Sigmoid colon (tissue), 4 donors: ENCODE measurements around the gene MATN4.

Experiments used
- CTCF ChIP-seq, 4 experiments: fragments of 450-650 bp in 3 of 4; fragments of 200-600 bp in 1 of 4; IDR thresholded peaks; one replicate each; pipeline ENCODE4 v1.5.1; 2016 to 2019; ENCODE audit warnings: antibody characterized with exemption in 4 of 4, mild to moderate bottlenecking in 3 of 4, moderate library complexity in 2 of 4
- POLR2AphosphoS5 ChIP-seq, 4 donors: sonication (generic); formaldehyde crosslinking; IDR thresholded peaks; one replicate each; pipeline ENCODE4 v1.6.1; 2017; ENCODE audit warnings: antibody characterized with exemption in 4 of 4

DNA sequence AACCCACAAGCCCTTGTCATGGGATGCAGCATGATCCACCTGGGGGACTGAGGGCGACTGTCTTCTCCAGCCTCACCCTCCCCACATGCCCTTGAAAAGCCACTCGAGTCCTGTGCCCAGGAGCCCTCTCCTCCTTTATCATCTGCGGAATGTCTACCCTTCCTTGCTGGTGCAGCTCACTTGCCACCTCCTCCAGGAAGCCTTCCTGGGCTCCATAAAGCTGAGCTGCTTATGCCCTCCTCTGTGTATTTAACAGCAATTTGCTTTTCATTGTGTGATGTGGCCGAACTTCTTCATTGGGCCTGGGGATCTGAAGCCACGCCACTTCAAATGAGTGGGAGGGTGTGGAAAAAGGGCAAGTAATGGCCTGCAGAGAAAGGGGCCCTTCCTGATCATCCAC is 19.2 kb downstream of the MATN4 start:
- TF ChIP-seq CTCF (IDR thresholded peaks at IDR 0.05) (no peak), POLR2AphosphoS5 (IDR thresholded peaks at IDR 0.05) (no peak)
